HG02623 (cell line): ENCODE measurements around the gene BRAP.
"Not testable (repeated sequence)": the region's sequence is repeated elsewhere in the genome, so short reads cannot be mapped to it uniquely, and the experiment has no call there.

Source experiments
- ATAC-seq: cut with Tn5 transposase; IDR thresholded peaks from one replicate; pipeline ENCODE4 v1.9.1; 2021; ENCODE audit warnings: moderate library complexity; ENCODE audit not compliant: unreplicated experiment

The BRAP gene

DNA sequence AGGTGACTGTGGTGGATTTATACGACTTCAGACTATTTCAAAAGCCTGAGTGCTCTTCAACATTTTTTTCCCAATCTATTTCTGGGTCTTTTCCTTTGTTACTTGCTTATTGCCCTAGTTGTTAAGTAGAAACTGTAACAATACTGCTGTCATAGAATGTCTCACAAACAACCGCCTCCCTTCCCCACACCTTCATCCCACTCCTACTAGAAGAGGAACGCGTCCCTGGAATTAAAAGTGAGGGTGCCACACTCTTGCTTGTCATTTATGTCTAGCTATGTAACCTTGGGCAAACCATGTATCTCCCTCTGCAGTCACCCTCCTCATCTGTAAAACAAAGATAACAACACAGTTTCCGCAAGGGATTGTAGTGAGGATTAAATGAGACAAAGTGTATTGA lies 8.6 kb downstream of the BRAP start:
- ATAC-seq: no peak

DNA sequence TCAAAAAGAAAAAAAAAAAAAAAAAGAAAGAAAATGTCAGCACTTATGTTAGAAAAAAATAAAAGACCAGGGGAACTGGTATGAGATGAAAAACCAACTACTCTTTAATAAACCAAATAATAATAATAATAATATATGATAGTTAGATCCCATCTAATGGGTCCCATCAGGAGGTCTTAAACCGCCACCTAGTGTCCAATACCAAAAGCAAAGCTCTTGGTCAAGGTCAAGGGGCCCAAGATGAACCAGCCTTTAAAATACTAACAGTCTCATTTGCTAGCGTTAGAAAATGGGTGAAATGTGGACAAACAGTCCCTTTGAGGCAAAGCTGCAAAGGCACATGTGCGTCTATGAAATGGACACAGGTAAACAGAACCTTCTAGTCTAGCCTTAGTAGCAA lies 12.3 kb downstream of the BRAP start:
- ATAC-seq: no peak

DNA sequence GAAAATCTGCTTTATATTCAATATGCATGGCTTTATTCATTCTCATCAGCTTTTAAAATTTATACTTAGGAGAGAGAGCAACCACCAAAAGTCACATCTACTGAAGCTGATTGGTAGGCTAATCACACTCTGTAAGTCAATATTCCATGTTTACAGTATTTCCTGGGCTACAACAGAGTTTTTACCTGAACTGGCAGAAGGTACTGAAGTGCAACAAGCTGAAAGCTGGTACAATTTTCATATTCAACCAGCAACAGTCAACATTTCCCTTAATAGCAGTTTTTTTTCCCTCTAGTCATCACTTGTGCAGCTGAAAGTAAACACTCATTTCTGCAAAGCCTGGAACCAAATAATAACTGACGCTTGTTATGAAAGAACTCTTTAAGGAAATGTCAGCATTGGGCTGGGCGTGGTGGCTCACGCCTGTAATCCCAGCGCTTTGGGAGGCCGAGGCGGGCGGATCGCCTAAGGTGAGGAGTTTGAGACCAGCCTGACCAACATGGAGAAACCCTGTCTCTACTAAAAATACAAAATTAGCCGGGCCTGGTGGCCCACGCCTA lies 12.9 kb downstream of the BRAP start:
- ATAC-seq: no peak

DNA sequence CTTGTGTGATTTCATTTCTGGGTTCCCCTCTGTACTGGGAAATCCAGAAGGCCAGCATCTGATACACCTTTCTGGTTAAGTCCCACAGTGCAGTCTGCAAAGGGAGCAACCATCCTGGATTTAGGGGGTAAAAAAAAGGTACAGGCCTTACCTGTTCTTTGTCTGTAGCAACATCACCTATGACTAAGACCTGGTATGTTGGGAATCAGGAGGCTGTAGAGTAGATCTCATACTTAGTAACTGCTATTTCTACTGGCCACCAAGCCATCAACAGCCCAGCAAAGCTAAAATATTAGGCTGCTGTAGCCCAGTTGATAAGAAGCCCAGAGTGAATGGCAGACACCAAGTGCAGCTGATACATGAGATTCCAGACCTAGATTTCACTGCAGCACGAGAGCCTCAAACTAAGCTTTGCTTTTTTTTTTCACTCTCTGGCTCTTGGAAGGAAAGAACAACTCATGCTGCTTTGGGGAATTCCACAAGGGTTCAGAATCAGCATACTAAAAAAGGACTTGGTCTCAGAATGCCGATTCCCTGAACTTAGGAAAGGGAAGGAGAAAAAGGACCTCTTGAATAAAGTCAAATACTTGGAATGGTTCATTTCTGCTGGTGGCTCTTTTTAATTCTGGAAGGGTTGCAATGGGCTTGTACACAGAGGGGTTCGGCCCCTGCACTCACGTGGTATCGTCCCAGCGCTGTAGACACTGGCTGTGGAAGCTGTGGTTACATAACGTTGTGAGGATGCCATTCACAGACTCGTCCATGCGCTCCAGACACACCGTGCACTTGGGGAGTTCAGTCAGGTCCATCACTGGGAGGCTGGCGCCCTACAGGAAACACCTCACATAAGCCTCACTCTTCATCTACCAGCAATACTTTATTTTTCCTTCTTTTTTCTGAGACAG lies 20.5 kb downstream of the BRAP start:
- ATAC-seq: no peak

DNA sequence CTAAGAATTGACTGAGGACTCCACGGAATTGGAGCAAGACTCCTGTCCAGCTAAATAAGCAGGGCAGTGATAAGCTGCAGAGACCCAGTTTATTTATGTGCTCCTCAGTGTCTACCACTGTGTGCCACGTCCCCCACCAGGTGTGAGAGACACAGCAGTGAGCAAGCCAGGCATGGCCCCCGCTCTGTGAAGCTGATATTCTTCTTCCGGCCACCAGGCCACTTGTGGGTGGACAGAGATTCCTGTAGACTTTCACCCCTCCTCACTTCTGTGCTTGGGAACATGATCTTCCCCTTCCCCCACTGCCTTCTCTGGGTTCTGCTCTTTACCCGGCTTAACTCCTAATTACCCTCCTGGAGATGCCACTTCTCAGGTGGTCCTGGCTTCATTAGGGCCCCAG lies 21.3 kb downstream of the BRAP start:
- no peak for ATAC-seq

DNA sequence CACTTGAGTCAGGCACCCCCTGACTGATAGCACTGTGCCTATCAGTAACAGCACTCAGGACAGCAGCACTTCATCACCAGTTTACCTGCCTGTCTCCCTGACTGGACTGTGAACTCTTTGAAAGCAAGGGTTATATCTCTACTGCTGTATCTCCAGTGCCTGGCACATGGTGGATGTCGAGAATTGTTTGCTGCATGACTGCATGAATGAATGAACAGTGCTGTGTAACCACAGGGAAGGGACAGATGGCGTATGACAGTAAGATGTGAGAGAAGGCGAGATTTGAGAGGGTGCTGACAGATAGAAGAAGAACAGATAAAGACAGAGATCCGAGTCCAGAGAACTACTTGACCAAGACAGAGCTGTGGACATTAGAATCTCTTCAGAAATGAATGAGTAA lies 29.7 kb downstream of the BRAP start:
- no peak for ATAC-seq

DNA sequence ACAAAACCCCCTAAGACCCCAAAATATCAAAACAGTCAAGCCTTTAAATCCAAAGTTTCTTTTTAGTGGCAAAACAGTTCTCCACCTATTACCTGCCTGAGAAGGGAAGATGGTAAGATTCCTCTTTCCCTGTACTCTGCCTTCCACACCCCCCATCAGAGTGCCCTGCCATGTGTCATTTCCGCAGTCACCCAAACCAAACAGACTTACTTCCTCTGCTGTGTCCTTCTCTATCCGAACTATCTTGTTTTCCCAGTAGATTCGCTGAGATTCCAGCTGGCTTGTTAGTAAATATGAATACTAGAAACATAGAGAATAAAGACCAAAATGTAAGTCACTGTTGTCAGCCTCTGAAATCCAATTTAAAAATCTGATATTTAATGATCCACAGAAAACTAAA lies 30.4 kb downstream of the BRAP start:
- no peak for ATAC-seq

DNA sequence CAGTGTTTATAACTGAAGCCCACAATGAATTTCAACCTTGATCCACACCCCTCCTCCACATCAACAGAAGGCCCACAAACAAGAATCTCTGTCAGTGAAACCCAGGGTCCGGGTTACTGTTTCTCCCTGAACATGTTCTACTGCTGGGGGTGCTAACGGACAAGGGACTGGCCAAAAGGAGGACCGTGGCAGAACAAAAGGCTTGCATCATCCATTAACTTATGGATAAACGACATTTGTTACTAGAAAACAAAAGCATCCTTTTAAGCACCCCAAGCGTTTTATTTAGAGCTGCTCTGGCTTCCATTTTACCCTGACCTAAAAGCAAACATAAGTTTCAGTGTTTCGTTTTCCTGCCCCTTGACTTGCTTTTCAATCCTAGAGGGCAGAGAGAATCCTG lies 32.2 kb downstream of the BRAP start:
- ATAC-seq: no peak

DNA sequence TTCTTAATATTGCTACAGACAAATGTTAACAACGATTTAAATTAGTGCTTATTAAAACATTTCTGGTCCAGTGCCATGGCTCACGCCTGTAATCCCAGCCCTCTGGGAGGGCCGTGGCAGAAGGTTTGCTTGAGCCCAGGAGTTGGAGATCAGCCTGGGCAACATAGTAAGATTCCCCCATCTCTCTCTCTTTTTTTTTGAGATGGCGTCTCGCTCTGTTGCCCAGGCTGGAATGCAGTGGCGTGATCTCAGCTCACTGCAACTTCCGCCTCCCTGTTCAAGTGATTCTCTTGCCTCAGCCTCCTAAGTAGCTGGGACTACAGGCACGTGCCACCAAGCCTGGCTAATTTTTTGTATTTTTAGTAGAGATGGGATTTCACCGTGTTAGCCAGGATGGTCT lies 33.2 kb downstream of the BRAP start:
- ATAC-seq: not testable (repeated sequence)

DNA sequence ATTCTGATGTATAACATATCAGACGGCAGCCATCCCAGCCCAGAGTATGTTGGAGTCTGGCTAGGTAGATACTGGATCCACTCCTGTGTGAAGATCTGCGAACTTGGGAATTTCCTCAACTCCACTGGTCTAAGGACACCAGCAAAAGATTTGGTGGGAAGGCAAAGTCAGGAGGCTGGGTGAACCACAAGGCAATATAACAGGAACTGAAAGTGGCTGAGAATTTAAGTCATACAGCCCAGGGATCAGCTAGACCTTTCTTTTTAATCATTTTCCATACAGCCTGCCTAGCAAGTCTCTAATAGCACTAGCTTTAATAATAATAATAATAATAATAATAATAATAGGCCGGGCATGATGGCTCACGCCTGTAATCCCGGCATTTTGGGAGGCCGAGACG lies 34.8 kb downstream of the BRAP start:
- ATAC-seq: no peak

DNA sequence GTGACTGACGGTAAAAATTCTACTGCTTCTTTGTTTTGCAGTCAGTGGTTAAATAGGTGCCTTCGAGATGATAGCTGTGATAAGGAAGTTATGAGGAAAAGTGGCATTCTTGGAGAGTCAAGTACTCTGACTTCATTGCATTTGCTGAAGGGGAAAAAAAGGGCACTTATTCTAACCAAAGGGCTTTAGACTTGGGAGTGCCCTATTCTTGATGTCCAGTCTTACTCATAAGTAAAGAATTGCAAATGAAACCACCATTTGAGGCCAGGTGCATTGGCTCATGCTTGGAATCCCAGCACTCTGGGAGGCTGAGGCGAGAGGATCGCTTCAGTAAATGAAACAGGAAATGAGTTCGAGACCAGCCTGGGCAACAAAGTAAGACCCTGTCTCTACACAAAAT lies 40.3 kb downstream of the BRAP start:
- no peak for ATAC-seq

DNA sequence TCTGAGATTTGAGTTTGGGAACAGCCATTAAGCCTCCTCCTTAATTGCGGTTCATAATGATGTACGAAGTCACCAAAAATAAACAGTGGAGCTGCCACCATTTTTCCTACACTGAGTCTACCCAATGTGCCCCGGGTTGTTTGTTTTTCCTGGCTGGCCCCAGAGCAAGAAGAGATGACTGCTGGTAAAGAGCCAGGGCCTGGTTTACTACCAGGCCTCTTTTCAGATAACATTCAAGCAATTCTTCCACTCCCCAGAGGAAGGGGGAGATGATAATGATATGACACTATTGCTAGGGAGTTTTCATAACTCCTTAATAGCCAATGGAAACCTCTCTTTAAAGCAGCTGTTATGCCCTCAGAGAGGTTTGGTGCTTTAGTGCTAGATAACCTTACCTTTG lies 42.3 kb downstream of the BRAP start:
- ATAC-seq: no peak

DNA sequence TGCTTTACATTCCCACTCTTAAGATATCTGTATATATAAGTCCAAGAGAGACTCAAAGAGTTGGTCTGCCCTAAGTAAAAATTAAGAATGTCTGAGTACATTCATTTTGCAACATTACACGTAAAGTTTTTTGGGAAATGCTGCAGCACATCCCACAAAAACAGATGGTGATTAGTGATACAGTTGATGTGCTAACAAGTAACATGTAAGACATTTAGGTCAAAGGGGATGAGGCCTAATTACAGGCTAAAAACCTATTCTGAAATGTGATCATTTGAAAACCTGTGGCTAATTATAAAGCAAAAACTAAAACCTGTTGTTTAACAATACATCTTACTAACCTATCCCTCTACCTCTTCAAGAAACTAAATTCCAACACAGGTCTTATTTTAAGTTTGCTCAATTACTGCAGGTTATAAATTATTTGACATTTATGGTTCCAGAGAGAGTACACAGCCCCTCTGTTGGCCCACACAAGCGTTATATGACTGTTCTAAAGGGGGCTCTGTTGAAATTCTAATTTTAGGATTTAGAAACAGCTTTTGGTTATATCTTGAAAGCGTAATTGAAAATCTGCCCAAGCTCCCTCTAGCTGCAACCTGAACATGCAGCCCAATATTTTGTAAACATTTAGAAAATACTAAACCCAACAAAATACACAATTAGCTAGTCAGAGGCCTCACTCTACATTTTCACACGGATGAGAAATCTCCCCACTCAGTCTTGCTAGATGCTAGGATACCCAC lies 42.9 kb downstream of the BRAP start:
- no peak for ATAC-seq

DNA sequence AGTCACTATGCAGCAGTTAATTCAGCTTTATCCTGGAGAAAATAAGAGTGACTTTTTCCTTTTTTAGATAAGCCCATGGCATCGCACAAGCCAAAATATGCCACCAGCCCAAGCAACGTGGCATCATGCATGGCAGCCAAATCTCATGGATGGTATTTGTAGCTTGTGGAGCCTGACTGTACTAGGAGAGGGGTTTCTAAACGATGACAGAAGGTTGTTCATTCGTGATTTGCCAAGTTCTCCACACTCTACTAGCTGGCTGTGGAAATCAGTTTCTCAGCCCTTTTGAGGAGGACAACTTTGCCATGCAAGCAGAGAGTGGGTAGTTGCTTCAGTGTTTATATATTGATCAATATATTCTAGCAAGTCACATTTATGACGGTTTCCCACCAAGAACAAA lies 45.2 kb downstream of the BRAP start:
- no peak for ATAC-seq

DNA sequence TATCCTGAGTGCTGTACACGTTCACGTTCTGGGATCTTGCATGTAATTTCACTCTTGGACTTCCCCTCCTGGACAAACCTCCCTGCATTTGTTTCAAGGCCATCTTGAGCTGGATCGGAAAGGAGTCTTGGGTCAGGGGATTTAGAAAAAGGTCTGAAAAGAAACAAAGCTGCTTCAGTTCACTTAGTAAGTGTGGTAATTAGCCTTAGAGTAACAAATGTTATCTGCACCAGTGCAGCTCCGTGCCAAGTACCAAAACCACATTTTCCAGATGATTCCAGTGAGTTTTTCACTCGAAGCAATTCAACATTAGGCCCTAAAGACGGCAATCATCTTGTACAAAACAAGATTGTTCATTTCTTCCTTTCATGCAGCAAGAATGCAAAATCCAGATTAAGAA lies 47.2 kb downstream of the BRAP start:
- no peak for ATAC-seq

DNA sequence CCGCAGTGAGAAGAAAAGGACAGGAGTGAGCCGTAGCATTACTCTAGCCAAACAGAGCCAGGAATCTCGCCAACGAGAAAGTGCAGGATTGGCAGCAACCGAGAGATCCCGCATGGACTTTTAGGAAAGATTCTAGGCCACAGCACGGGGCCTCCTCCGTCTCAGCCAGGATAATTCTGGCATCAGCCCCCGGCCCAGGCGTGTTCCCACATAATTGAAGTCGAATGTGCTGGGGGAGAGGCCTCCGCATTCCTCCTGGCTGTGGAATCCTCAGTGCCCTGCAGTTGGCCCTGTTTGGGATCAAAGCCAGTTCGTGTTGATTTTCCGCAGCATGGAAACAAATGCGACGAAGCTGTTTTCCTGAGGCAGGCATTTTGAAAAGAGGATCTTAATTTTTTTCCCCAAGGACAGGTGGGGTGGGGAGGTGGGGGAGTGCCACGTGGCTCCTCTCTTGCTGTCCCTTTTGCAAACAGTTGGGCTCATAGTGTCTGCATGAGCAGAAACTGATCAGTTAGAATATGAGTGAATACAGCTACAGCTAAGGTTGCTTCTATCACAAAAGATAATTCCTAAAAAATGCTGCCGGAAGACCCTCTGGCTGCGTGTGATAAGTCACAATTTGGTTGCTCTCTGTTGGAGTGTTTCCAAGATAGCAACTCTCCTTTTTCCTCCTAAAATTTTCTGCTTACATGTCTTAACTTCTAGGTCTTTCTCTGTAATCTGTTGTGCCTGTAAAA lies 49.4 kb downstream of the BRAP start:
- no peak for ATAC-seq

DNA sequence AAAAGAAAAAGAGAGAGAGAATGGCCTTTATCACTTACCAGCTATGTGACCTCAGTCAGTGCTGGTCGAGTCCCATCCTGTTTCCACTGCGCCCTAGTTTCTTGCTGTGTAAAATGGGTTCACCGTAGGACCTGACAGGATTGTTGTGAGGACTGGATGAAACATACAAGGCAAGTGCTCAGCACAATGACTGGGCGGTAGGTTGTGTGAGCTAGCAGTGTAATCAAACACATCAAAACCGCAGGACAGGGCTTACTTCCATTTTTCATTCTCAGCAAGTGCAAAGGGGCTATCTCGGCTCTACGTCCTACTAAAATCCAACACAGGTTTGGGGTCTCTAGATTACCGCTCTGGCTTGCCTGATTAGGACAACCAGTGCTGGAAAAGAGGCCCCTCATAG lies 50.2 kb downstream of the BRAP start:
- no peak for ATAC-seq

DNA sequence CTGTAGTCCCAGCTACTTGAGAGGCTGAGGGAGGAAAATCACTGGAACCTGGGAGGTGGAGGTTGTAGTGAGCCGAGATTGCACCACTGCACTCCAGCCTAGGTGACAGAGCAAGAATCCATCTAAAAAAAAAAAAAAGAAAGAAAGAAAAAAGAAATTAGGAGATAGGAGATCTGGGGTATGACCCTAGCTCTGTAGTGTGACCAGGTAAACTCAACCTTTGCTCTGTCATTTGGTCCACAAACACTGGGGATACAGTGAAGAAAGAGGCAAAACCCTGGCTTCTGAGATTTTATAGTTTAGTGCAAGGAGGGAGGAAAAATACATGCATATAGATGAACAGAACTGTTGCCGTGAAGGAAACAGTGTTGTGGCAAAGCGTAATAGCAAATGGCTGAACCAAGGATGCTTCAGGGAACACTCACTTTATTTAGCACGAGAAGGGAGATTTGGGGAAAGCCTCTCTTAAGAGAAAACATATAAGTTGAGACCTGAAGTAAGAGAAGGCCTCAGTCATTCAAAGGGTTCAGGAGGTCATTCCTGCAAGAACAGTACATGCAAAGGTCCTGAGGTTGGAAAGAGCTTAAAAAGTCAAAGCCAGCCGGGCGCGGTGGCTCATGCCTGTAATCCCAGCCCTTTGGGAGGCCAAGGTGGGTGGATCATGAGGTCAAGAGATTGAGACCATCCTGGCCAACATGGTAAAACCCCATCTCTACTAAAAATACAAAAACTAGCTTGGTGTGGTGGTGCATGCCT lies 57.1 kb downstream of the BRAP start:
- no peak for ATAC-seq

DNA sequence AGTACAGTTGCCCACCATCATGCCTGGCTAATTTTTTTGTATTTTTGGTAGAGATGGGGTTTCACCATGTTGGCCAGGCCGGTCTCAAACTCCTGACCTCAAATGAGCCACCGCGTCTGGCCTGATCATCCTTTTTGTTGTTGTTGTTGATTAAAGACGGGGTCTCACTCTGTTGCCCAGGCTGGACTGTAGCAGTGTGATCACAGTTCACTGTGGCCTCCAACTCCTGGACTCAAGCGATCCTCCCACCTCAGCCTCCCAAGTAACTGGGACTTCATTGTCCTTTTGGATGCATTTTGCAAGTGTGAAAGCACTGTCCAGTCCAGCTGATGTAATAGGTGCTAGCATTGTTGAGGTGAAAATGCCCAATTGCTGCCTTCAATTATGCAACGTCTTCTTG lies 59.5 kb downstream of the BRAP start:
- ATAC-seq: no peak

DNA sequence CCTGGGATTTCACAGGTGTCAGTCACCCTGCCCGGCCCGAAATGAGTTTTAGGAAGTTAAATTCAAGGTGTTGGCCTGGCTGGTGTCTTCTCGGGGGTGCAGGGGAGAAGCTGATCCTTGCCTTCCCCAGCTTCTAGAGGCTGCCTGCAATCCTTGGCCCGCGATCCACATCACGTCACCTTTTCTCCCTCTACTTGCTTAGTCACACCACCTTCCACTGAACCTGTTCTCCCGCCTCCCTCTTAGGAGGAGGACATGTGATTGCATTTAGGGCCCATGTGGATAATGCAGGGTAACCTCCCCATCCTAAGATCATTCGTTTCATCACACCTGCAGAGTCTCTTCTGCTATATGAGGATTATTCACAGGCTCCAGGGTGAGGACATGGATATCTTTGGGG lies 61.2 kb downstream of the BRAP start:
- no peak for ATAC-seq

DNA sequence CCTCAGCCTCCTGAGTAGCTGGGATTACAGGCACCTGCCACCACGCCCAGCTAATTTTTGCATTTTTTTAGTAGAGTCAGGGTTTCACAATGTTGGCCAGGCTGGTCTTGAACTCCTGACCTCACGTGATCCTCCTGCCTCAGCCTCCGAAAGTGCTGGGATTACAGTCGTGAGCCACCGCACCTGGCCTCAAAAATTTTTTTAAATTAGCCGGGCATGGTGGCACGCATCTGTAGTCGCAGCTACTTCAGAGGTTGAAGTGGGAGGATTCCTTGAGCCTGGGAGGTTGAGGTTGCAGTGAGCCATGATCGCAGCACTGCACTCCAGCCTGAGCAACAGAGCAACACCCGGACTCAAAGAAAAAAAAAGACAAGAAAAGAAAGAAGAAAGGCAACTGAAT lies 67.9 kb downstream of the BRAP start:
- ATAC-seq: not testable (repeated sequence)
